CD4-positive, alpha-beta T cell treated with Interleukin-4 for 4 hours (primary cell): Measurements from ENCODE around the gene RBCK1.

ENCODE experiments used
- DNase-seq: peaks from one replicate; pipeline ENCODE4 v3.0.0-alpha.2; 2020

The RBCK1 gene

GRCh38 chr20:400454-401275, 7.4 kb upstream of the RBCK1 start:
- DNase-seq = no peak

- DNase-seq = no peak
Measured at GRCh38 chr20:401682-402495, 6.2 kb upstream of the RBCK1 start.

- no peak for DNase-seq
Measured at GRCh38 chr20:402496-402885, 5.6 kb upstream of the RBCK1 start.

GRCh38 chr20:402898-403581, 5.1 kb upstream of the RBCK1 start:
- DNase-seq = no peak

- DNase-seq = no peak
Measured at GRCh38 chr20:403582-403957, 4.5 kb upstream of the RBCK1 start.

GRCh38 chr20:404088-404487, 4.0 kb upstream of the RBCK1 start:
- no peak for DNase-seq

GRCh38 chr20:406200-407132, 1.6 kb upstream of the RBCK1 start:
- DNase-seq = no peak

GRCh38 chr20:407133-407952, 756 bp upstream of the RBCK1 start:
- DNase-seq = peak; percentile 40

GRCh38 chr20:408843-409696, 971 bp downstream of the RBCK1 start:
- DNase-seq = peak; percentile 3

- DNase-seq = peak; percentile 2
Measured at GRCh38 chr20:409697-410559, 1.8 kb downstream of the RBCK1 start.

GRCh38 chr20:412081-412480, 4.0 kb downstream of the RBCK1 start:
- DNase-seq = no peak

- no peak for DNase-seq
Measured at GRCh38 chr20:414161-414560, 6.1 kb downstream of the RBCK1 start.

- DNase-seq = no peak
Measured at GRCh38 chr20:415820-416322, 7.8 kb downstream of the RBCK1 start.

GRCh38 chr20:416950-417800, 9.1 kb downstream of the RBCK1 start:
- DNase-seq = no peak

GRCh38 chr20:417801-418342, 9.8 kb downstream of the RBCK1 start:
- no peak for DNase-seq

GRCh38 chr20:418858-419365, 10.8 kb downstream of the RBCK1 start:
- DNase-seq = no peak

- no peak for DNase-seq
Measured at GRCh38 chr20:419556-420165, 11.6 kb downstream of the RBCK1 start.
